Upper lobe of left lung (tissue), 6 donors: ENCODE data around the gene CEP135. TPM values are rescaled to one million over a fixed set of nuclear protein-coding genes. Genes with fewer than 3 reads are reported as not detected.

Experiments
- ATAC-seq, 2 donors: fragments of 200-7000 bp; cut with Tn5 transposase; one replicate each; pipeline ENCODE4 v1.9.1; 2022; ENCODE audit warnings: mild to moderate bottlenecking in 2 of 2, moderate library complexity in 2 of 2; ENCODE audit not compliant: low FRiP score in 2 of 2
- DNase-seq, 2 donors: peaks; one replicate each; pipeline ENCODE4 v3.0.0-alpha.2; 2019 to 2020
- H3K27ac ChIP-seq, 4 donors: fragments of 200-600 bp; sonication (generic); one replicate each; pipeline ENCODE4 v1.5.1; 2016 to 2019
- H3K27me3 ChIP-seq, 4 donors: fragments of 200-600 bp; sonication (generic); one replicate each; pipeline ENCODE4 v1.5.1; 2017 to 2019
- H3K36me3 ChIP-seq, 4 donors: fragments of 200-600 bp; sonication (generic); one replicate each; pipeline ENCODE4 v1.5.1; 2016 to 2019
- H3K4me1 ChIP-seq, 4 donors: fragments of 200-600 bp; sonication (generic); one replicate each; pipeline ENCODE4 v1.5.1; 2018 to 2019
- H3K4me3 ChIP-seq, 4 donors: fragments of 200-600 bp; sonication (generic); one replicate each; pipeline ENCODE4 v1.5.1; 2017 to 2019; ENCODE audit warnings: mild to moderate bottlenecking in 2 of 4, moderate library complexity in 1 of 4
- H3K9me3 ChIP-seq, 4 donors: fragments of 200-600 bp; sonication (generic); one replicate each; pipeline ENCODE4 v1.5.1; 2018 to 2019
- EP300 ChIP-seq, 4 donors: sonication (generic); formaldehyde crosslinking; IDR thresholded peaks; one replicate each; pipeline ENCODE4 v1.5.1; 2017; ENCODE audit warnings: antibody characterized with exemption in 4 of 4, control low read depth in 2 of 4
- POLR2A ChIP-seq, 4 donors: fragments of 450-650 bp; IDR thresholded peaks; one replicate each; pipeline ENCODE4 v1.5.1; 2016 to 2017; ENCODE audit warnings: antibody characterized with exemption in 4 of 4, mild to moderate bottlenecking in 2 of 4
- POLR2AphosphoS5 ChIP-seq, 2 donors: sonication (generic); formaldehyde crosslinking; IDR thresholded peaks; one replicate each; pipeline ENCODE4 v1.5.1; 2017; ENCODE audit warnings: antibody characterized with exemption in 2 of 2
- WGBS, 2 donors: methylation state at CpG; one replicate each; pipeline ENCODE4 v1.1.5; 2017 to 2018; 5-methylcytosine and 5-hydroxymethylcytosine counted together
- total RNA-seq, 6 donors: library from RNA; depleted of rRNA in 4 of 6; stranded (reverse); fragments of >200 nt in 4 of 6; gene quantifications; one replicate each; pipeline versions ENCODE4 v1.1.0 to v1.2.1, GENCODE V29; 2016 to 2021
- TF ChIP-seq, protein P1 (sequence below), 6 experiments: fragments of 450-650 bp in 4 of 6; fragments of 200-600 bp in 2 of 6; sonication (generic) in 2 of 6; IDR thresholded peaks; one replicate each; pipeline ENCODE4 v1.5.1; 2016 to 2019; ENCODE audit warnings: antibody characterized with exemption in 6 of 6
- donor health status: DM: no; HTN: no; CAD: no; lungs with moderate emphysema.
- donor health status: DM: no; HTN: yes; CAD: no; lungs with severe emphysema.

Gene CEP135
- total RNA-seq, 6 donors from 2014 or later: 4.7 to 14.1 (median 8.4) TPM

DNA sequence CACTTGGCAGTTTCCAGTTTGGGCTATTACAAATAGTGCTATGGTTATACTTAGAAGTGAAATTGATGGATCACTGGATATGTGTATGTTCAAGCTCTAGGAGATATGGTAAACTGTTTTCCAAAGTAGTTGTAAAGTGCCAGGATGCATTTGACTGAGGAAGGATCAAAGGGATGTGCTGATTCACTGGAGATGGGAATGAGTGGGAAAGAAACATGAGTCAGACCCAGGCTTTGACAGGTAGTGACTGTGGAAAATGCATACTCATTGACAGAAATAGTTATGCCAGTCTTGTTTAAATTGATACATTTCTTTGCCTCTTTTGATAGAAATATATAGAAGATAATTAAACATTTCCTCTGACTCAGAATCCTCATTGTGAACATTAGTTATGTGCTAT lies 77.9 kb downstream of the CEP135 start:
- no peak for TF ChIP-seq POLR2AphosphoS5 (IDR thresholded peaks at IDR 0.05)
- TF ChIP-seq POLR2A (IDR thresholded peaks at IDR 0.05): no peak
- TF ChIP-seq, protein P1, sequence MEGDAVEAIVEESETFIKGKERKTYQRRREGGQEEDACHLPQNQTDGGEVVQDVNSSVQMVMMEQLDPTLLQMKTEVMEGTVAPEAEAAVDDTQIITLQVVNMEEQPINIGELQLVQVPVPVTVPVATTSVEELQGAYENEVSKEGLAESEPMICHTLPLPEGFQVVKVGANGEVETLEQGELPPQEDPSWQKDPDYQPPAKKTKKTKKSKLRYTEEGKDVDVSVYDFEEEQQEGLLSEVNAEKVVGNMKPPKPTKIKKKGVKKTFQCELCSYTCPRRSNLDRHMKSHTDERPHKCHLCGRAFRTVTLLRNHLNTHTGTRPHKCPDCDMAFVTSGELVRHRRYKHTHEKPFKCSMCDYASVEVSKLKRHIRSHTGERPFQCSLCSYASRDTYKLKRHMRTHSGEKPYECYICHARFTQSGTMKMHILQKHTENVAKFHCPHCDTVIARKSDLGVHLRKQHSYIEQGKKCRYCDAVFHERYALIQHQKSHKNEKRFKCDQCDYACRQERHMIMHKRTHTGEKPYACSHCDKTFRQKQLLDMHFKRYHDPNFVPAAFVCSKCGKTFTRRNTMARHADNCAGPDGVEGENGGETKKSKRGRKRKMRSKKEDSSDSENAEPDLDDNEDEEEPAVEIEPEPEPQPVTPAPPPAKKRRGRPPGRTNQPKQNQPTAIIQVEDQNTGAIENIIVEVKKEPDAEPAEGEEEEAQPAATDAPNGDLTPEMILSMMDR (IDR thresholded peaks at IDR 0.05): no peak
- no peak for TF ChIP-seq EP300 (IDR thresholded peaks at IDR 0.05)
- DNase-seq (no peak), ATAC-seq (no peak)
- H3K27me3 ChIP-seq: no peaks in the 10 kb centered on the region
- H3K9me3 ChIP-seq: no peaks in the 10 kb centered on the region
- no peaks in the 10 kb centered on the region for H3K4me1 ChIP-seq
- H3K27ac ChIP-seq: no peak overlapping the region
- no peak overlapping the region for H3K4me3 ChIP-seq
- H3K36me3 ChIP-seq: peaks cover 0 to 52% (median 31%) of the 10 kb centered on the region in 4 donors

DNA sequence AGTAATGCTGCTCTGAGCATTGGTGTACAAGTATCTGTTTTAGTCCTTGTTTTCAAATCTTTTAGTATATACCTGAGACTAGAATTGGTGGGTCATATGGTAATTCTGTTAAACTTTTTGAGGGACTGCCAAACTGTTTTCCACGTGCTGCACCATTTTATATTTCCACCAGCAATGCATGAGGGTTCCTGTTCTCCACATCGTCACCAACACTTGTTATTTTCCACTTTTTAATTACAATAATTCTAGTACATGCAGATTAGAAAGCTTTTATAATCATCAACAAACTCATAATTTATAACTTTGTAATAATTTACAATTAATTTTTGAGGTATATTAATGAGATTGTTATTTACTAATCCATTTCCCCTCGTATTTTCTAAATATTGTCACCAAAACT lies 79.4 kb downstream of the CEP135 start:
- Histone ChIP-seq H3K9me3 (no peaks in the 10 kb centered on the region), H3K4me1 (no peaks in the 10 kb centered on the region), H3K27ac (no peak overlapping the region), H3K27me3 (no peaks in the 10 kb centered on the region), H3K36me3 (peaks cover 0 to 50% (median 29%) of the 10 kb centered on the region in 4 donors), H3K4me3 (no peak overlapping the region)
- DNase-seq (no peak), ATAC-seq (no peak)
- WGBS, 2 donors: 98 to 100% methylated on average over 3 of the region's 3 CpGs
- TF ChIP-seq POLR2A (IDR thresholded peaks at IDR 0.05) (no peak), EP300 (IDR thresholded peaks at IDR 0.05) (no peak)
- TF ChIP-seq, protein P1 (IDR thresholded peaks at IDR 0.05): no peak

DNA sequence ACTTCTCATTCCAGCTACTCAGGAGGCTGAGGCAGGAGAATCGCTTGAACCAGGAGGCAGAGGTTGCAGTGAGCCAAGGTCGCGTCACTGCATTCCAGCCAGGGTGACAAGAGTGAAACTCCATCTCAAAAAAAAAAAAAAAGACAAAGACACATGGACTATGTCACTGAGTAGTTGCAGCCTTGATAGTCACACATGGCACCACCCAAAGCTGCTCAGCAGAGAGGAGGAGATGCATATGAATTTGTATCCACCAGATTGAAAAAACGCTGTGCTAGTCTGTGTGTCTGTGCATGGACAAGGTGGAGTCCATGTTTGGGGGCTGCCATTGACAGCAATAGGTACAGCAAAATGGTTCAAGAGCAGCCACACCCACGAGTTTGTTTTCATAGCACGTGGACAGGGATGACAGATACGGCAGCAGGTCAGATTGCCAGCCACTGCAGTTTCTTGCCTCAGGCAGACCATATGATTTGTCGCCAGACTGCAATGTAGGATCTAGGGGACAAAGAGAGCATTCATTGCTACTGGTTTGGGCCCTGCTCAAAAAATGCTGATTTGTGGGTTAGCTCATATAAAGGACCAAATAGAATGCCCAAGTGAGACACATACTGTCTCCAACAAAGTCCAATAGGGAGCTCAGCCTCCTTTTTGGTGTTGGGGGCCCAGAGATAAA lies 89.9 kb downstream of the CEP135 start:
- no peak for TF ChIP-seq POLR2AphosphoS5 (IDR thresholded peaks at IDR 0.05)
- TF ChIP-seq POLR2A (IDR thresholded peaks at IDR 0.05): no peak
- no peak for TF ChIP-seq EP300 (IDR thresholded peaks at IDR 0.05)
- TF ChIP-seq, protein P1 (IDR thresholded peaks at IDR 0.05): no peak
- Histone ChIP-seq H3K27me3 (no peaks in the 10 kb centered on the region), H3K36me3 (no peaks in the 10 kb centered on the region), H3K9me3 (no peaks in the 10 kb centered on the region), H3K27ac (no peak overlapping the region), H3K4me3 (no peak overlapping the region), H3K4me1 (no peaks in the 10 kb centered on the region)
- DNase-seq: no peak
- ATAC-seq: no peak
- WGBS, 2 donors: 84 to 87% methylated on average over 7 to 8 of the region's 8 CpGs

DNA sequence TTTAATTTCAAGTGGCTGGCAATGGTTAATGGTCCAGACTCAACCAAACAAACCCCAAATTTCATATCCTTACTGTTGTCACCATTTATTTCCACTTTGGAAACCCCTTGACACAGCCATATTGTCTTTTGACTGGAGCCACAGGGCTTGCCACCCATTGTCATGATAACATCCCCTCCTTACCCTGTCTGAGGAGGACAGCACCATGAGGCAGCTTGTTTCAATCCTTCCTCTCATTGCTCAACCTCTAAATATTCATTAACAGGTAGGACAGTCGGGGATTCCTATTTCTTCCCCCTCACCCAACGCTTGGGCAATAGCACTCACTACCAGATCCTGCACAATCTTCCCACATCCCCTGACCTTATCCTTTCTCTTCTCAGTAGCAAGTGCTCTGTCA lies 92.1 kb downstream of the CEP135 start:
- ATAC-seq (no peak), DNase-seq (no peak)
- H3K9me3 ChIP-seq: no peaks in the 10 kb centered on the region
- no peak overlapping the region for H3K27ac ChIP-seq
- WGBS, 2 donors: 45 to 53% methylated on average over 2 of the region's 2 CpGs
- no peaks in the 10 kb centered on the region for H3K36me3 ChIP-seq
- H3K4me3 ChIP-seq: no peak overlapping the region
- TF ChIP-seq EP300 (IDR thresholded peaks at IDR 0.05): no peak
- no peak for TF ChIP-seq POLR2AphosphoS5 (IDR thresholded peaks at IDR 0.05)
- TF ChIP-seq POLR2A (IDR thresholded peaks at IDR 0.05): no peak
- TF ChIP-seq, protein P1 (IDR thresholded peaks at IDR 0.05): no peak
- no peaks in the 10 kb centered on the region for H3K27me3 ChIP-seq
- no peaks in the 10 kb centered on the region for H3K4me1 ChIP-seq

DNA sequence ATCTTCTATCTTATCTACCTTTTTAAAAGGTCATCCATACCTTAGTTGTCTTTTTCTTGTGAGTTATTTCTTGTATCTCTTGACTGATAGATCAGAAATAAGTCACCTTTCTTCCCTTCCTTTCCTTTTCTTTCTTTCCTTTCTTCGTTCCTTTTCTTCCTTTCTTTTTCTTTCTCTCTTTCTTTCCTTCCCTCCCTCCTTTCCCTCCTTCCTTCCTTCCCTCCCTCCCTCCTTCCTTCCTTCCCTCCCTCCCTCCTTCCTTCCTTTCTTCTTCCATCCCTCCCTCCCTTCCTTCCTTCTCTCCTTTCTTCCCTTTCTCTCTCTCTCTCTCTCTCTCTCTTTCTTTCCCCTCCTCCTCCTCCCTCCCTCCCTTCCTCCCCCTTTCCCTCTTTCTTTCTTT lies 93.5 kb downstream of the CEP135 start:
- no peak for DNase-seq
- 50 to 88% methylated on average over 1 of the region's 1 CpG for WGBS, 2 donors
- no peaks in the 10 kb centered on the region for H3K27me3 ChIP-seq
- H3K27ac ChIP-seq: no peak overlapping the region
- ATAC-seq: no peak
- H3K36me3 ChIP-seq: no peaks in the 10 kb centered on the region
- no peaks in the 10 kb centered on the region for H3K9me3 ChIP-seq
- H3K4me3 ChIP-seq: no peak overlapping the region
- TF ChIP-seq EP300 (IDR thresholded peaks at IDR 0.05): no peak
- TF ChIP-seq POLR2AphosphoS5 (IDR thresholded peaks at IDR 0.05): no peak
- TF ChIP-seq POLR2A (IDR thresholded peaks at IDR 0.05): no peak
- TF ChIP-seq, protein P1 (IDR thresholded peaks at IDR 0.05): no peak
- no peaks in the 10 kb centered on the region for H3K4me1 ChIP-seq
